HepG2 (cell line): Measurements from ENCODE around the gene KCNQ5. TPM values are rescaled to one million over a fixed set of nuclear protein-coding genes. Genes with fewer than 3 reads are reported as not detected.

Experiments used
- ATAC-seq: fragments of 200-7000 bp; cut with Tn5 transposase; 3 replicates; pipeline ENCODE4 v1.9.1; 2020; ENCODE audit warnings: mild to moderate bottlenecking, moderate library complexity
- BruUV-seq: library from RNA; stranded (reverse); fragments of 400-500 nt; replicated peaks from 2 replicates; lab custom pipeline; 2021; lab: Mats Ljungman, UMichigan
- CTCF ChIA-PET: fragments of 300-600 bp; formaldehyde crosslinking; extraction: SDS; loops from one replicate; lab custom pipeline; 2021; ENCODE audit warnings: low total read pairs, inconsistent platforms, low intra/inter-chr PET ratio; lab: Yijun Ruan, JAX
- POLR2A ChIA-PET: fragments of 350-600 bp; sonication (Branson Sonifier 250); formaldehyde crosslinking; loops from one replicate; lab custom pipeline; 2020; ENCODE audit warnings: antibody characterized with exemption, inconsistent platforms; lab: Yijun Ruan, JAX
- DNase-seq: peaks from one replicate; pipeline ENCODE4 v3.0.0-alpha.2; 2015; ENCODE audit warnings: low spot score
- FAIRE-seq: peaks from 3 replicates; lab custom pipeline; 2011; peaks lifted over from hg19 to GRCh38; lab: Jason Lieb, UNC
- H2AFZ ChIP-seq: one replicate; pipeline ENCODE4 v1.6.1; 2011; ENCODE audit warnings: low read length, inconsistent platforms
- H3K27ac ChIP-seq: fragments of 300-600 bp; 3 replicates; pipeline ENCODE4 v1.8.0; 2011; ENCODE audit warnings: mixed run types, mild to moderate bottlenecking, mixed read lengths, low read length, inconsistent platforms; ENCODE audit not compliant: insufficient read depth; ENCODE audit errors: extremely low read length
- H3K27me3 ChIP-seq, 2 experiments: fragments of 200-600 bp in 1 of 2; 2 replicates in 1 of 2; 3 replicates in 1 of 2; pipeline versions ENCODE4 v1.6.0 to v1.8.0; 2011; ENCODE audit warnings: low read length in 2 of 2, mild to moderate bottlenecking in 2 of 2, moderate library complexity in 2 of 2, inconsistent platforms in 1 of 2; ENCODE audit not compliant: insufficient read depth in 2 of 2, control insufficient read depth in 1 of 2
- H3K36me3 ChIP-seq, 2 experiments: fragments of 200-600 bp in 1 of 2; replicated peaks in 1 of 2; 2 replicates in 1 of 2; 3 replicates in 1 of 2; pipeline versions ENCODE4 v1.5.1 to v1.8.0; 2011; ENCODE audit warnings: low read length in 2 of 2, inconsistent platforms in 1 of 2; ENCODE audit not compliant: insufficient read depth in 2 of 2, control insufficient read depth in 1 of 2
- H3K4me1 ChIP-seq: 2 replicates; pipeline ENCODE4 v1.5.1; 2012; ENCODE audit warnings: low read length, inconsistent platforms; ENCODE audit not compliant: insufficient read depth
- H3K4me2 ChIP-seq: 2 replicates; pipeline ENCODE4 v1.6.0; 2011; ENCODE audit warnings: low read depth, low read length, inconsistent platforms
- H3K4me3 ChIP-seq, 3 experiments: fragments of 200-600 bp in 1 of 3; sonication (generic), shearing (Covaris generic) in 1 of 3; replicated peaks in 1 of 3; 2 replicates each; pipeline ENCODE4 v1.5.1; 2011 to 2016; ENCODE audit warnings: low read length in 3 of 3, inconsistent platforms in 2 of 3, low read depth in 2 of 3, mild to moderate bottlenecking in 2 of 3, control low read depth in 1 of 3, mixed read lengths in 1 of 3; ENCODE audit not compliant: insufficient read depth in 1 of 3
- H3K79me2 ChIP-seq: one replicate; pipeline ENCODE4 v1.6.1; 2011; ENCODE audit warnings: low read length, inconsistent platforms; ENCODE audit not compliant: insufficient read depth
- H3K9ac ChIP-seq: 2 replicates; pipeline ENCODE4 v1.6.0; 2011; ENCODE audit warnings: mild to moderate bottlenecking, low read depth, low read length, inconsistent platforms; ENCODE audit not compliant: insufficient read depth
- H3K9me3 ChIP-seq: 2 replicates; pipeline ENCODE4 v1.5.1; 2012; ENCODE audit warnings: mild to moderate bottlenecking, low read length
- H4K20me1 ChIP-seq: 2 replicates; pipeline ENCODE4 v1.6.0; 2011; ENCODE audit warnings: inconsistent platforms, mild to moderate bottlenecking, low read length, moderate library complexity; ENCODE audit not compliant: insufficient read depth
- ARNTL ChIP-seq: sonication (generic); formaldehyde crosslinking; IDR thresholded peaks from 2 replicates; pipeline ENCODE4 v1.4.0; 2020; ENCODE audit warnings: mild to moderate bottlenecking, missing genetic modification reagents
- HNRNPH1 ChIP-seq: fragments of 200-400 bp; formaldehyde crosslinking; optimal IDR thresholded peaks from 2 replicates; pipeline ENCODE3; 2017; ENCODE audit warnings: mild to moderate bottlenecking, low read depth, low read length
- JARID2 ChIP-seq: sonication (generic); formaldehyde crosslinking; IDR thresholded peaks from 2 replicates; pipeline ENCODE4 v1.8.1; 2023; ENCODE audit warnings: missing genetic modification reagents, inconsistent platforms; ENCODE audit not compliant: insufficient replicate concordance
- KDM2A ChIP-seq: sonication (generic); formaldehyde crosslinking; IDR thresholded peaks from 2 replicates; pipeline ENCODE4 v1.4.0; 2020; ENCODE audit warnings: low read depth, missing genetic modification reagents, borderline replicate concordance
- MTA3 ChIP-seq: sonication (generic); formaldehyde crosslinking; IDR thresholded peaks from 2 replicates; pipeline ENCODE4 v1.4.0; 2020; ENCODE audit warnings: missing genetic modification reagents
- NR2F1 ChIP-seq, 2 experiments: fragments of 450-650 bp in 1 of 2; formaldehyde crosslinking in 1 of 2; IDR thresholded peaks; 2 replicates each; pipeline versions ENCODE4 v1.5.0 to v1.6.1; 2016 to 2020; ENCODE audit warnings: mild to moderate bottlenecking in 1 of 2, missing compliant biosample characterization in 1 of 2, missing genetic modification reagents in 1 of 2, moderate library complexity in 1 of 2
- SPEN ChIP-seq: sonication (generic); formaldehyde crosslinking; IDR thresholded peaks from 2 replicates; pipeline ENCODE4 v1.5.1; 2020; ENCODE audit warnings: low read depth, mild to moderate bottlenecking, missing genetic modification reagents
- THAP8 ChIP-seq: sonication (generic); formaldehyde crosslinking; IDR thresholded peaks from 2 replicates; pipeline ENCODE4 v1.5.1; 2020; ENCODE audit warnings: missing genetic modification reagents, mild to moderate bottlenecking, borderline replicate concordance
- TRAFD1 ChIP-seq: sonication (generic); formaldehyde crosslinking; IDR thresholded peaks from 2 replicates; pipeline ENCODE4 v1.5.1; 2020; ENCODE audit warnings: missing genetic modification reagents, mild to moderate bottlenecking, borderline replicate concordance
- ZBTB20 ChIP-seq: sonication (generic); formaldehyde crosslinking; IDR thresholded peaks from 2 replicates; pipeline ENCODE4 v1.8.1; 2023; ENCODE audit warnings: missing genetic modification reagents, low read depth, mild to moderate bottlenecking, borderline replicate concordance
- ZNF333 ChIP-seq: sonication (generic); formaldehyde crosslinking; IDR thresholded peaks from 2 replicates; pipeline ENCODE4 v1.4.0; 2020; ENCODE audit warnings: mild to moderate bottlenecking, missing genetic modification reagents, borderline replicate concordance
- ZNF44 ChIP-seq: sonication (generic); formaldehyde crosslinking; IDR thresholded peaks from 2 replicates; pipeline ENCODE4 v1.5.1; 2020; ENCODE audit warnings: mild to moderate bottlenecking, missing genetic modification reagents
- ZNF674 ChIP-seq: sonication (generic); formaldehyde crosslinking; IDR thresholded peaks from 2 replicates; pipeline ENCODE4 v1.5.0; 2020; ENCODE audit warnings: low read depth, mild to moderate bottlenecking, missing genetic modification reagents
- WGBS: methylation state at CpG from one replicate; pipeline ENCODE4 v1.1.6; 2017; ENCODE audit warnings: low lambda C conversion rate; 5-methylcytosine and 5-hydroxymethylcytosine counted together
- in situ Hi-C: cut with HindIII; loops from 2 replicates; pipeline ENCODE4 v1.10.0; 2017; ENCODE audit warnings: low pct_unique_long_range_greater_than_20kb; ENCODE audit not compliant: extremely low pct_ligation_motif_present
- intact Hi-C: fragments of 100-400 bp; cut with micrococcal nuclease; formaldehyde crosslinking; loops from one replicate; pipeline ENCODE4 v1.10.0; 2022; ENCODE audit not compliant: unreplicated experiment
- polyA plus RNA-seq, 8 experiments: library from polyadenylated mRNA; depleted of rRNA in 3 of 8; stranded (reverse) in 7 of 8; unstranded in 1 of 8; fragments of >200 nt; fragmentation: Illumina TruSeq in 4 of 8; extraction: Trizol in 4 of 8; gene quantifications; 2 replicates each; pipeline versions ENCODE4 v1.2.1 to v1.2.3, GENCODE V29; 2011 to 2016; ENCODE audit warnings: low read depth in 4 of 8, missing spikeins in 1 of 8, mixed read lengths in 1 of 8; ENCODE audit not compliant: insufficient read depth in 1 of 8
- total RNA-seq, 5 experiments: library from RNA; depleted of rRNA; stranded (reverse); fragments of >200 nt; fragmentation: Illumina TruSeq; extraction: Trizol; gene quantifications; 2 replicates each; pipeline ENCODE4 v1.2.3, GENCODE V29; 2016; ENCODE audit warnings: low read depth in 1 of 5

The KCNQ5 gene
- total and polyA plus RNA-seq, 2 of the 13 experiments (the other 11 are each of a cell fraction or from before 2014, with no cell fraction given): 0.04 TPM; not detected in 1

DNA sequence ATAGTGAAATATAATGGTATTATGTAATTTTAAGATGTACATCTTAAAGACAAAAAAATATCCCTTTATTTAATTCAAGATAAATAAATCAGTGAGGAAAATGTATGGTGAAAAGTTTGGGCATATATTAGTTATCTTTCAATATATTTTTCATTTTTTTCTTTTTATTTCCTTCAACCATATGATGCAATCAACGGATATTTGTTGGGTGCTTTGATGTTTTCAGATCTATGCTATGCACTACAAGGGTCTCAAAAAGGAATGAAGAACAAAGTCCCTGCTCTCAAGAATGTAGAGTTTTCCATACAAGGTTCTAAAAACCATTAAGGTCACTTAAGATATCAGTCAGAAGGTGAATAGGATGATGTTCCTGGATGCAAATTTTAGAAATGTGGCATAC is 345.5 kb downstream of the KCNQ5 start (continued):
- TF ChIP-seq ZNF44: no peak

GRCh38 chr6:72968704-72969103 is 346.8 kb downstream of the KCNQ5 start:
- Histone ChIP-seq H3K36me3 (no peaks in the 10 kb centered on the region), H3K27ac (no peak overlapping the region), H2AFZ (no peak overlapping the region), H3K4me1 (no peaks in the 10 kb centered on the region), H3K79me2 (no peaks in the 10 kb centered on the region), H3K9me3 (no peaks in the 10 kb centered on the region), H3K9ac (no peak overlapping the region), H4K20me1 (no peaks in the 10 kb centered on the region), H3K4me2 (no peak overlapping the region), H3K4me3 (no peak overlapping the region), H3K27me3 (no peaks in the 10 kb centered on the region)
- intact Hi-C loops: no loop called here
- ATAC-seq (no peak), FAIRE-seq (no peak), DNase-seq (no peak)
- POLR2A ChIA-PET: no interaction called here
- TF ChIP-seq NR2F1 (CRISPR knock-in tag; IDR thresholded peaks at IDR 0.05) (no peak), SPEN (CRISPR knock-in tag) (no peak), HNRNPH1 (no peak), JARID2 (CRISPR knock-in tag) (no peak), ZNF333 (no peak), ZBTB20 (CRISPR knock-in tag) (no peak), TRAFD1 (CRISPR knock-in tag) (no peak), THAP8 (CRISPR knock-in tag) (no peak), KDM2A (CRISPR knock-in tag) (no peak), MTA3 (no peak), ZNF674 (CRISPR knock-in tag) (no peak), ARNTL (no peak)
- 0% methylated on average over 1 of the region's 1 CpG for WGBS
- in situ Hi-C loops: no loop called here
- CTCF ChIA-PET: no interaction called here
- no TSS peak for BruUV-seq
